GM18499 (cell line): Measurements from ENCODE around the gene INF2.
"Not testable (repeated sequence)": the region's sequence is repeated elsewhere in the genome, so short reads cannot be mapped to it uniquely, and the experiment has no call there.

Experiments used
- ATAC-seq: cut with Tn5 transposase; IDR thresholded peaks from one replicate; pipeline ENCODE4 v1.9.1; 2021; ENCODE audit warnings: moderate number of reproducible peaks; ENCODE audit not compliant: insufficient read depth, unreplicated experiment

INF2 gene

GRCh38 chr14:104745431-104745830, 56.0 kb downstream of the INF2 start:
- ATAC-seq: no peak

- ATAC-seq: no peak
These were observed 56.7 kb downstream of the INF2 start for GRCh38 chr14:104746071-104746545.

- no peak for ATAC-seq
These were observed 57.6 kb downstream of the INF2 start for GRCh38 chr14:104746934-104747481.

GRCh38 chr14:104747876-104748275, 58.5 kb downstream of the INF2 start:
- ATAC-seq: no peak

- no peak for ATAC-seq
These were observed 59.8 kb downstream of the INF2 start for GRCh38 chr14:104749111-104749649.

GRCh38 chr14:104750056-104750752, 60.8 kb downstream of the INF2 start:
- ATAC-seq: no peak

- not testable (repeated sequence) for ATAC-seq
These were observed 61.3 kb downstream of the INF2 start for GRCh38 chr14:104750753-104751057.

- no peak for ATAC-seq
These were observed 62.4 kb downstream of the INF2 start for GRCh38 chr14:104751539-104752422.

- ATAC-seq: peak; percentile 49
These were observed 63.0 kb downstream of the INF2 start for GRCh38 chr14:104752423-104752734.

- peak; percentile 87 for ATAC-seq
These were observed 63.5 kb downstream of the INF2 start, which contains the start of gene SIVA1 for GRCh38 chr14:104752735-104753527. SIVA1 (plus strand) TSS chr14:104753147; CDS start chr14:104753202, 55 bp downstream.

- ATAC-seq: no peak
These were observed 64.3 kb downstream of the INF2 start for GRCh38 chr14:104753528-104754212.

GRCh38 chr14:104754213-104754851, 64.9 kb downstream of the INF2 start:
- ATAC-seq: no peak

GRCh38 chr14:104755621-104756020, 66.2 kb downstream of the INF2 start:
- no peak for ATAC-seq

- no peak for ATAC-seq
These were observed 67.2 kb downstream of the INF2 start for GRCh38 chr14:104756477-104757237.

GRCh38 chr14:104757238-104757585, 67.8 kb downstream of the INF2 start:
- ATAC-seq: no peak

GRCh38 chr14:104757681-104758392, 68.4 kb downstream of the INF2 start:
- no peak for ATAC-seq

- no peak for ATAC-seq
These were observed 69.9 kb downstream of the INF2 start for GRCh38 chr14:104758981-104759969.
